Measurements from ENCODE around the gene COL2A1.

The COL2A1 gene

DNA sequence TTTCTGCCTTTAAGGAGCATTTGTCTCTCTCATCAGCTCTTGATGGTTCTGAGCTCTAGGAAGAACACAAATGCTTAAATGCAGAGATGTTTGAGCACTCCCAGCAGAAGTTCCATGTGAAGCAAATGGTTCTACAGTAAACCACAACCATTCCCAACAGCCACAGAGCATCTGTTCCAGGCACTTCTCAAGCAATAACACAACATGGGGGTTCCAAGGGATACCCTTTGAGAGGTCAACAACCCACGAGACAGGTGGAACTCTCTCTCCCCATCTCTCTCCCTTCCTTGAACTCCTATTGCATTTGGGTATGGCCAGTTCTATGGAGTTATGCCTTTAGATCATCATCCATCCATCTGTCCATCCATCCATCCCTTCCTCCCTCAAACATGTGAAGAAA, 5.2 kb upstream of the COL2A1 start:
- DNase-seq, result no peak

DNA sequence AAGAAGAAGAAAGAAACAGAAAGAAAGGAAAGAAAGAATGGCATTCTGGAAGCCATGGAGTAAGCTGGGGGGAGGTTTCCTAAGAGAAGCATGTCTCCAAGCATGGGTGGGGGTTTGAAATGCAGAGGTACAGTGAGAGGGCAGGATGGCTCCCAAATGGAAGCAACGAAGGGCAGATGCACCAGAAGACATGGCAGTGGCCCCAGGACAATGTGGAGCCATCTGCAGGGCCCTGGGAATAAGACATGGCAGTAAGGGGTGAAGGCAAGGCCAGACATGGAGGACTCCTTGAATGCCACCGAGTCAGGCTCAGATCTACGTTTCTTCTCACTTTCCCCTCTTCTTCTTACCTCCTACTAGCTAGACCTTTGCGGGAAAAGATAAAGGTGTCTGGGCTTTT, 4.7 kb upstream of the COL2A1 start:
- no peak for DNase-seq

DNA sequence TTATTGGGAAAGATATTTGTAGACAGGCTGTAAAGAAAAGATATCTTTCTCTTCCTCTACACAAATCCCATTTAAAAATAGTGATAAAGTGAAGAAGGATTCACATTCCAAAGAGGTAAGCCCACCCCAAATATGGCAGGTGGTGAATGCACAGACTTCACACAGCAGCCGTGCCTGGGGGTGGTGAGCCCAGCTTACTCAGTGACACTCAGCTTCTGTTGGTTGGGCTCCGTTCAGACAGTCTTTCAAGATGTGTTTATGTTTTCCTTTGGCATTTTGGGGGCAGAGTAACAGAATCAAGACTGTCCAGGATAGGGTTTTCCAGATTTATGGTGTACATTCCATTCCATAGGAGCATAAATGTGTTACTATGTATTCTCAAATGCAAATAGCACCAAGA, 4.1 kb upstream of the COL2A1 start:
- no peak for DNase-seq

- no peak for DNase-seq
Measured at GRCh38 chr12:48007206-48007605, 2.9 kb upstream of the COL2A1 start.

DNA sequence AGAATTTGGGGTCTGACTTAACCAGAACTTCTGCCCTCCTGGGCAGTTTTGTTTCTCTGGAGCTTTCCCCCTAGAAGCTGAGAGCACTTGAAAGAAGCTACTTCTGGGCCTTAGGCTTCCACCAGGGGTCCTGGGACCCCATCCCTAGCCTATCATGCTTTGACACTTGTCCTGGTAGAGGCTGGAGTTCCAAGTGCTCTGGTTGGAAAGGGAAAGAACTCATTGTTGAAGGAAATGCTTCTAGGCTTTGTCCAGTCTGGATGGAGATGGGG, 1.4 kb upstream of the COL2A1 start:
- no peak for DNase-seq

GRCh38 chr12:48005001-48005749, 899 bp upstream of the COL2A1 start:
- DNase-seq, result no peak

GRCh38 chr12:48003226-48004052, 837 bp downstream of the COL2A1 start:
- DNase-seq, result peak; percentile 47 to 48

GRCh38 chr12:48002773-48003218, 1.5 kb downstream of the COL2A1 start:
- DNase-seq, result no peak

GRCh38 chr12:48002414-48002730, 1.9 kb downstream of the COL2A1 start:
- no peak for DNase-seq

DNA sequence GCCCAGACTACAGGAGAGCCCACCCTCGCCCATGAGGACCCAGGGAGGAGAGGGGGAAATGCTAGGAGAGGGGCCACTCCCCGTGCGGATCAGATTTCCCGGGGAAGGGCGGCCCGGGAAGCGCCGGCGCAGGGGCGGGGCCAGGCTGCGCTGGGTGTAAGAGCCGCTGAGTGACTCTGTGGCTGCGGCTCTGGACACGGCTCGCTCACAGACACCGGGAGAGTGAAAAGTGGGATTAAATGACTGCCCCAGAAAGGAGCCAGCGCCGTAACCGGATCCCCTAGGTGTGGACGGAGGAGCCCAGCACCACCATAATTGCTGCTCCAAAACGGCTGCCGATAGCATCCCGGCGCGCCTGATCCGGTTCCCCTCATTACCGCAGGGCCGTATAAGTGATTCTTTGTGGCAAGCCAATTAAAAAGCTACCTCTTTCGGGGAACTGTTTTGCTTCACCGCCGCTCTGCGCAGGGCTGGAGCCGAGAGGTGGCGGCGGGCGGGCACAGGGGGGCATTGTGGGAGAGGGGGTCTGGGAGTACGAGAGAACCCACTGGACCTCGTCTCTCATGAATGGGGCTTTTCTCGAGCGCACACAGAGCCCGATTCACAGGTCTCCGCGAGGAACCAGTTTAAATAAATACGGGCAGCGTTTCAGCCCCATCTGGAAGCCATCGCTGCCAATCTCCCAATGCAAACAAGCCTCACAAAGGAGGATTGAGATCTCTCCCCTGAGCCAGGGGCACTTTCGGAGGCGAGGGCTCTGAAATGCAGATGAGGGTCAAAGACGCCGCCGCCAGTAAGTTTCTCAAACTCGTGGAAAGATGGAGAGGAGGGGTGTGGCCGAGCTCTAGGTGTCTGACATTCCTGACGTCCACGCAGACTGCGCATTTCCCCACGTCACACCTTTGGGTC, 2.5 kb downstream of the COL2A1 start:
- DNase-seq, result peak in 1 of 2 experiments; percentile 41

DNA sequence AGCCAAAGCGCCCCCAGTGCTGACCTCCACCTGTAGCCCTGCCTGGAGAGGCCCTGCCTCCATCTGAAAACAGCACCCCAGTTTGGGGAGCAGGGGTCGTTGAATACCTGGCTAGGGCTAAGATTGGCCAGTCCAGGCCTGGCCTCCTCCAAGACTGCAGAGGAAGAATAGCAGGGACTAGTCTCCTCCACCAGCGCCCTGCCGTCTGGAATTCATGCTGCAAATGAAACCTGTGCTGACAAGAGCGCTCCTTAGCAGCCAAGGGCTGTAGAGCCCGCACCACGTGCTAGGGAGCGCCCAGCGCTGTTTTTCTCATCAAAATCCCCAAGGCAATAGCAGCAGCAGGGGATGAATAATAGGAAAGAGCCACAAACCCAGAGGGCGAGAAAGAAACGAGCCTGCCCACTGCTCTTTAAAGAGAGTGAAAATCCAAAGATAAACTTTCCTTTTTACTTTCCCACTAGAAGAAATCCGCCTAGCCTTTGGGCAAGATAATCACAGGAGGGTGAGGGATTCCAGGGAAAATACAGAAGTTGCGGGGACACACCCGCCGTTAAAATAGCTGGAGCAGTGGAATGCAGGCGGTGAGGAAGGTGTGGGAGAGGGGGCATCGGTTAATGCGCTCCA, 3.3 kb downstream of the COL2A1 start:
- DNase-seq, result peak in 1 of 2 experiments; percentile 38

- DNase-seq, result no peak
Measured at GRCh38 chr12:47999816-48000215, 4.5 kb downstream of the COL2A1 start.

GRCh38 chr12:47997321-47997720, 7.0 kb downstream of the COL2A1 start:
- DNase-seq, result no peak

DNA sequence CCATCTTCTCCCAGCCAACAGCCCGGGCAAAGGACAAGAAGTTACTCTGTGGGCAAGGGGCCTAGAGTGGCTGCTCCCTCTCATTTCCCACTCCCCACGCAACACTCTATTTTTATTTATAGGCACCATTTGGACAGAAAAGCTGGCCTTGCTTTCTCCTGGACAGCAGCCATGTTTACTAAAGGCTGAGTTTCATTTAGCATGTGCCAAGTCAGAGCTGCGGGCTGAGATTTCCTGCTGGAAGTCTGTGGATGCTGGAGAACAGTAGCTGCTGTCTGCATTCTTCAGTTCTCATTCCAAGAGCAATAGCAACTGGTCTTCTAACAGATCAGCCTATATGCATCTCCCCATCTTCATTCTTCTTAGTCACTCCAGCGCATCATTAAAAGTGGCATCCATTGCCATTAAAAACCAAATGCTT, 8.3 kb downstream of the COL2A1 start:
- DNase-seq, result no peak

- DNase-seq, result no peak
Measured at GRCh38 chr12:47993491-47993890, 10.8 kb downstream of the COL2A1 start.

GRCh38 chr12:47992776-47993175, 11.5 kb downstream of the COL2A1 start:
- DNase-seq, result no peak

DNA sequence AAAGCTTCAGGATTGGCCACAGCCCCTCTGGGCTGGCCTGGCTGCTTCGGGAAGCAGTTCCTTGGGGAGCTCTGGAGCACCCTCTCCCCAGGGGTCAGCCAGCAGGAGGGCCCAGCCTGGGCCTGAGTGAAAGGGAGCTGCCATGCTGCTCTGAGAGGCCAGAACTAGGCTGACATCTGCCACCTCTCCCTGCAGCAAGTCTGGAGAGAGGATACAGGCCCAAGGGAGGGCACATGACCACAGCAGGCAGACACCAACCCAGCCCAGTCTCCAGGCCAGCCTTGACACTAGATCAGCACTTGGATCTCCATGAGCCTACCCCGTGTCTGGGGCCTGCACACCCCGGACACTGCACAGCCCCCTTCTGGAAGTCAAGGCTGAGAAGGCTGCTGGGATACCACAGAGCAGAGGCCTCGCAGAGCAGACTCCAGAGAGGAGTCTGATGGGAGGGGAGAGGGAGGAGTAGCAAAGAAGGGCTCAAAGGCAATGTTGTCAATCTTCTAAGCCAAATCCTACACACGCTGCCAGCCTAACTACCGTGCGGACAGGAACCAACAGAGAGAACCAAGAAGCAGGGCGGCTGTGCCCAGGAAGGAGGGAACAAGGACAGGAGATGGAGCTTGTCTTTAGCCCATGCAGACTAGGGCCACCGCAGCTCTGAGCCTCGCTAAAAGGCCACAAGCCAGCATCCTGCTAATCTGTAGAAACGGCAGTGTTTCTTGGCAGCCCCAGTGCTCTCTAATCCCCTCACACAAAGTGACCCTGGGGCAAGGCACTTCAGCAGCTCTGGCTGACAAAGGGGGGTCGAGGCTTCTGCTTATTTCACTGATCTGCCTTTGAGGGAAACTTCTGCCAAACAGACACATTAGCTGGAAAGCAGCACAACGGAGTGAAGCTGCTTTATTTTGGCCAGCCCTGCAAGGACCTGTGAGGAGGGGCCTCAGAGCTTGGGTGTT, 12.9 kb downstream of the COL2A1 start:
- no peak for DNase-seq

DNA sequence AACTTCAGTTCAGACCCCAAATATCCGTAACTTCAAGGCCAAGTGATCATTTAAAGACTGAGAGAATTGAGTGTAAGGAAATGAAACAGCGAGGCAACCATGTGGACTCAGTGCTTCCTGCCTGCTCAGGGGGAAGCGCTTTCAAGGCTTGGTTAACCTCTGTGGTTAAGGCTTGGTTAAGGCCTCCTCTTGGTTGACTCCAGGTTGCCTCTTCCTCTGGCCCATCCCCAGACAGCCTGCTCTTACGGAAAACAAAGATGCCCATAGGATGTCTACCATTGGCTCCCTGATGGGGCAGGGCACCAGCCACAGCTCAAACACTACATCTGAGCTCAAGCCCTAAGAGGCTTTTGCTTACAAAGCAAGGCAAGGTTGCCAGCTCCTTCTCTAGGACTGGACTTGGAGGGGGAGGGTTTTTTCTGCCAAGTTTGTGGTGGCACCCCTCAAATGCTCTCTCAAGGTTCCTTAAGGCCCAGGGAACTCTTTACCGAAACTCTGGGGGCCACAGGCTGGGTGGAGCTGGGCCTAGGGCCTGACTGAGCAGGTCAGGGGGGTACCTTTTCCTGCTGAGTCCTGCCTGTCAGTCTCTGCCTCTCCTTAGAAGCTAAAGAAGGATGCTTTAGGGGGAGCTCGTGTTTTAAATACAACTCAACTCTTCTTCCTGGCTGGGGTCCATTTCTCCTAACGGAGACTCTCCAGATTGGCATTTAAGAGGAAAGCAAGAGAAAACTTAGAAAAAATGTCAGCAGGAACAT, 13.7 kb downstream of the COL2A1 start:
- peak; percentile 60 to 66 for DNase-seq

- DNase-seq, result no peak
Measured at GRCh38 chr12:47989666-47990065, 14.6 kb downstream of the COL2A1 start.

- DNase-seq, result no peak
Measured at GRCh38 chr12:47989023-47989417, 15.3 kb downstream of the COL2A1 start.
